AG09319 (cell line): ENCODE data around the gene PABPC1L.

Experiments used
- DNase-seq: peaks from one replicate; pipeline ENCODE4 v3.0.0-alpha.2; 2010; ENCODE audit warnings: low read depth; ENCODE audit errors: extremely low read depth
- TF ChIP-seq, protein P1 (sequence below): IDR thresholded peaks from 2 replicates; pipeline ENCODE4 v1.5.1; 2011; ENCODE audit warnings: low read depth, mild to moderate bottlenecking, inconsistent platforms, low read length, moderate library complexity

Gene PABPC1L

DNA sequence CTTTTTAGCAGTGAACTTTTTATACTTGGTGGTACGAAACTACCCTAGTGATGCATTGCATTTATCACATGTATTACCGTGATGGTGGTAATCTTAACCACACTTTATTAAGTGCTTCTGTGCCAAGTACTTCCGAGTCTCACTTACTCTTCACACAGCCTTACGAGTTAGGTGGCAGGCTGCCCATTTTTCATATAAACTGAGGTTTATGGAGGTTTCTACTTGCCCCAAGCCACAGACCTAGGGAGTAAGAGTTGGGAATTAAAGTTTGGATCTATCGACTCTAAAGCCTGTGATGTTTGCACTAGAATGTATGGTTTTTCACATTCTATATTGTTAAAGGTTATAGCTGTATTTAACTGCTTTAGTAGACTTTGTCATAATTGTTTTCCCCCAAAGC, 5.5 kb upstream of the PABPC1L start:
- DNase-seq, result no peak
- TF ChIP-seq, protein P1, sequence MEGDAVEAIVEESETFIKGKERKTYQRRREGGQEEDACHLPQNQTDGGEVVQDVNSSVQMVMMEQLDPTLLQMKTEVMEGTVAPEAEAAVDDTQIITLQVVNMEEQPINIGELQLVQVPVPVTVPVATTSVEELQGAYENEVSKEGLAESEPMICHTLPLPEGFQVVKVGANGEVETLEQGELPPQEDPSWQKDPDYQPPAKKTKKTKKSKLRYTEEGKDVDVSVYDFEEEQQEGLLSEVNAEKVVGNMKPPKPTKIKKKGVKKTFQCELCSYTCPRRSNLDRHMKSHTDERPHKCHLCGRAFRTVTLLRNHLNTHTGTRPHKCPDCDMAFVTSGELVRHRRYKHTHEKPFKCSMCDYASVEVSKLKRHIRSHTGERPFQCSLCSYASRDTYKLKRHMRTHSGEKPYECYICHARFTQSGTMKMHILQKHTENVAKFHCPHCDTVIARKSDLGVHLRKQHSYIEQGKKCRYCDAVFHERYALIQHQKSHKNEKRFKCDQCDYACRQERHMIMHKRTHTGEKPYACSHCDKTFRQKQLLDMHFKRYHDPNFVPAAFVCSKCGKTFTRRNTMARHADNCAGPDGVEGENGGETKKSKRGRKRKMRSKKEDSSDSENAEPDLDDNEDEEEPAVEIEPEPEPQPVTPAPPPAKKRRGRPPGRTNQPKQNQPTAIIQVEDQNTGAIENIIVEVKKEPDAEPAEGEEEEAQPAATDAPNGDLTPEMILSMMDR, result no peak

DNA sequence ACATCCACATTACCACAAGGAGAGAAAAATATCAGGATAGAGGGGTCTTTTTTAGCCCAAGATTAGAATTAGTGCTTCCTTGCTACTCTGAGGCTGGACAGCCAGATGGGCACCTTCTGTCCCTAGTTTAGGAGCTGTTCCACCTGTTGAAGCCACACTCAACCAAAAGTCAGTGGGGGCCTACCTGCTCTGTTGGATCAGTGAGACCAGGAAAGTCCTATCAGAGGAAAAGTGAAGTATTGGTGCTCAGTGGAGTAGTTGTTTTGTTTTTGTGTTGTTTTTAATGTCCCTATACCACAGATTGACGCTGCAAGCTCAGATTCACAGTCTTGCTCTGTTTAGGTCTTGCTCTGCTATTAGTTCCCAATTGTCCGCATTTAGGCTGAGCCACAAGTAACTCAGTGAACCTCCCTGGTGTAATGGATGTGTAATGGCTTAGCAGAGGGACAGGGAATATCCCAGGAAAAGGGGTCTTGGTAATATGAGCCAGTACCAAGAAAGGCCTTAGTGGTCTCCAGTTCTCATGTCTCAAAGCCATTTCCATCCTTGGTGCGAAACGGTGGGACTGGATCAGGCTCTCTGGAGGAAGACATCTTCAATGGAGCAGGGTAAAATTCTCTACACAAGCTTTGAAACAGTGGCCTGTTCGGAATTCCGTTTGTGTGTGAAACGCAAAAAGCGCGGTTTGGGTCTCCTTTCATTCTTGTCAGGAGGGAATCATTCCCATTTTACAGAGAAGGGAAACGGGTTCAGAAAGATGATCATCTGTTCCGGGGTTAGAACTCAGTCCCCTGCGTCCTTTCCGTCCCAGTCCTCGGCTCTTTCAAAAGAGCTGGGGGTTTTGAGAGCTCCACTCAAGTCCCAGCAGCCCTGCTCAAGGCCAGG, 631 bp upstream of the PABPC1L start:
- no peak for DNase-seq

DNA sequence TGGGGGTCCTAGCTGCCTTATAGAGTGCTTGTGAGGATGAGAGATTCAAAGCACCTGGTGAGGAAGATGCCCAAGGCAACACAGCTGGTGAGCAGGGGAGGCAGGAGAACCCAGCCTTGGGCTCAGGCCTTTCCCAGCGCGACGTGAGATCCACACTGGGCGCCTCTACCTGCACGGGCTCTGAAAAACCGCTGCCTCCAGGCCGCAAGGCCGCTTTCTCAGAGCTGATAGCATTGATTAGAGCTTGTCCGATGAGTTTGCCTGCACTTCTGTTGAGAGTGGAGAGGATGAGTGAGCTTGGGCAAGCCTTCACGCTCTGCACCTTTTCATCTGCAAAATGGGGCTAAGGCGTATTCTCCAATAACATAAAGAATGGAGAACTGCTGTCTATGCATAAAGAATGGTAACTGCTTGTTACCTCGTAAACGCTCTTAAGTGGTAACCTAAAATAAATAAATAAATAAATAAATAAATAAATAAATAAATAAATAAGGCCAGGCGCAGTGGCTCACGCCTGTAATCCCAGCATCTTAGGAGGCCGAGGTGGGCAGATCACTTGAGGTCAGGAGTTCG, 916 bp downstream of the PABPC1L start:
- DNase-seq, result no peak

More for the DNA sequence above, 631 bp upstream of the PABPC1L start:
- TF ChIP-seq, protein P1, result no peak

DNA sequence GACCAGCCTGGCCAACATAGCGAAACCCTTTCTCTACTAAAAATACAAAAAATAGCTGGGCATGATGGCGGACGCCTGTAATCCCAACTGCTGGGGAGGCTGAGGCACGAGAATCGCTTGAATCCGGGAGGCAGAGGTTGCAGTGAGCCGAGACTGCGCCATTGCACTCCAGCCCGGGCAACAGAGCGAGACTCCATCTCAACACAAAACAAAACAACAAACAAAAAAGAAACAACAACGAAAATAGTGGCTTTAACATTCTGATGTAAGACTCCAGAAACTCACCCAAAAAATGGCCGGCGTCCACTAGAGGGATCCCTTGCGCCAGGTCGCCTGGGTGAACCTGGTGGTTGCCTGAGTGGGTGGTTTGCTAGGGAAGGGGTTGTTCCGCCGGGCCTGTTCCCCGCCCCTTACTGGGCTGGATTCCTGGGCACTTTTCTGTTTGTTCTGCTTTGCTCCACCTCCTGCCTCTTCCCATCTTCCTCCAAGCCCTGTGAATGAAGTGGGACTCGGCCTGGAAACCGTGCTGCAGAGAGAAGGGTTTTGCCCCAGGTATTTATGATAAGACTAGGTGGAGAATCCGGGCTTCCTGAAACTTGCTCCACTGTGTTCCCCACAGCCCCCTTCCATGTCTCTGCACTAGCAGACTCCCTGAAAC, 1.5 kb downstream of the PABPC1L start:
- DNase-seq, result no peak

More for the DNA sequence above, 916 bp downstream of the PABPC1L start:
- TF ChIP-seq, protein P1, result no peak

DNA sequence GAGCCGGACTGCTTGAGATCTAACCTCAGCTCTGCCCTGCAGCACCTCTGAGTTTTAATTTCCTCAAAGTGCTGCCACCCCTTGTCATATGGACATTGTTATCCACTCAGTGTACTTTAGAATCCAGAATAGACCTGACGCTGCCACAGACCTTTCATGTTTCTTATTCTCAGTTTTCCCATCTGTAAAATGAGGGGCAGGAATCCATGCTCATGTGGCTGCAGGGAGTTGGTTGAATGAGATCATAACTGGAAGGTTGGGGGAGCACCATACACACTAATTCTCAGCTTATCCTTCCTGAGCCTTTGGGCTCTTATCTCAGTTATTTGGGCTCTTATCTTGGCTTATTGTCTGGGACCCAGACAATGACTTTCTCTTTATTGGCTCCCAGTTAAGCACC, 2.3 kb downstream of the PABPC1L start:
- TF ChIP-seq, protein P1, result no peak
- DNase-seq, result no peak

More for the DNA sequence above, 1.5 kb downstream of the PABPC1L start:
- TF ChIP-seq, protein P1, result peak; percentile 26

DNA sequence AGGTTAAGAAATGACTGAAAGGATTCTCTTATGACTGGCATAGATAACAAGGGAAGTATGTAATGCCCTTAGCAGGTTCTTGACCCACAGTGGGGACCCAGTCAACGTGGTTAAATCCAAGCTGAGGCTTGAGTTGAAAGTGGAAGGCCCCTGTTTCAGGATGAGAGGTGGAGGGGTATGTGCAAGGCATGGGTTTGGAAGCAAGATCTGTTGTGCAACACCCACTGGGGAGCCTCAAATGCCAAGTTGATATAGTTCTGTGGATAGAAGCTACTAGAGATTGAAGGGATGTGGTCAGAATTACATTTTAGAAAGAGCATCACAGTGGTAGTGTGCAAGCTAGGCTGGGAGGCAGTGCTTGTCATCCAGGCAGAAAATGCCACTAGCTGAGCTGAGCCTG, 5.1 kb downstream of the PABPC1L start:
- DNase-seq, result no peak
- TF ChIP-seq, protein P1, result no peak

DNA sequence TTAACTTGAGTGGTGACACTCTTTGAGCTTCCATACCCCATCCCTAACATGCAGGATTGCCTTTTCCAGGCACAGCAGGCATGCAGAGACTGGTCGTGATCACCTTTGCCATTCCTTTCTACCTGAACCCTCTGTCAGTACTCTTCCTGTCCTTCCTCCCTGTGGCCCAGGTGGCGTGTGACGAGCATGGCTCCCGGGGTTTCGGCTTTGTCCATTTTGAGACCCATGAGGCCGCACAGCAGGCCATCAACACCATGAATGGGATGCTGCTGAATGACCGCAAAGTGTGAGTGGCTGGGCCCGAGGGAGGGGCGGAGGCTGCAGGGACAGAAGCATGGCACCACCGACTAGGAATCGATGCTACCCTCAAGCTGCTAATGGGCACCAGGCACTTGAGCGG, 6.7 kb downstream of the PABPC1L start:
- TF ChIP-seq, protein P1, result no peak
- no peak for DNase-seq
